Transverse colon (tissue), 3 donors: ENCODE results near the gene UPF3A.
"Not testable (repeated sequence)": the region's sequence is repeated elsewhere in the genome, so short reads cannot be mapped to it uniquely, and the experiment has no call there.

Experiments used
- CTCF ChIP-seq, 5 experiments: fragments of 200-600 bp in 3 of 5; fragments of 450-650 bp in 2 of 5; sonication (generic) in 3 of 5; IDR thresholded peaks; 1 replicate in 2 of 5; 2 replicates in 3 of 5; pipeline ENCODE4 v1.5.1; 2016 to 2017; ENCODE audit warnings: antibody characterized with exemption in 5 of 5, inconsistent platforms in 3 of 5, mild to moderate bottlenecking in 2 of 5, moderate library complexity in 1 of 5
- POLR2A ChIP-seq: fragments of 450-650 bp; IDR thresholded peaks from one replicate; pipeline ENCODE4 v1.6.1; 2016; ENCODE audit warnings: antibody characterized with exemption, mild to moderate bottlenecking, moderate library complexity

- not testable (repeated sequence) for TF ChIP-seq CTCF (IDR thresholded peaks at IDR 0.05); POLR2A
Observed at GRCh38 chr13:114347256-114347655, 65.9 kb downstream of the UPF3A start.
